Subcutaneous adipose tissue (tissue), 4 donors: Measurements from ENCODE around the gene ADAMTS14. TPM values are rescaled to one million over a fixed set of nuclear protein-coding genes. Genes with fewer than 3 reads are reported as not detected.

Experiments used
- total RNA-seq, 4 donors: library from RNA; depleted of rRNA; stranded (reverse); fragments of >200 nt; gene quantifications; one replicate each; pipeline ENCODE4 v1.1.0, GENCODE V29; 2016
- TF ChIP-seq, protein P1 (sequence below): fragments of 450-650 bp; IDR thresholded peaks from one replicate; pipeline ENCODE4 v1.5.1; 2016; ENCODE audit warnings: low read depth, mild to moderate bottlenecking, control low read depth, antibody characterized with exemption, moderate library complexity

ADAMTS14 gene
- total RNA-seq, 4 donors from 2014 or later, result not detected

DNA sequence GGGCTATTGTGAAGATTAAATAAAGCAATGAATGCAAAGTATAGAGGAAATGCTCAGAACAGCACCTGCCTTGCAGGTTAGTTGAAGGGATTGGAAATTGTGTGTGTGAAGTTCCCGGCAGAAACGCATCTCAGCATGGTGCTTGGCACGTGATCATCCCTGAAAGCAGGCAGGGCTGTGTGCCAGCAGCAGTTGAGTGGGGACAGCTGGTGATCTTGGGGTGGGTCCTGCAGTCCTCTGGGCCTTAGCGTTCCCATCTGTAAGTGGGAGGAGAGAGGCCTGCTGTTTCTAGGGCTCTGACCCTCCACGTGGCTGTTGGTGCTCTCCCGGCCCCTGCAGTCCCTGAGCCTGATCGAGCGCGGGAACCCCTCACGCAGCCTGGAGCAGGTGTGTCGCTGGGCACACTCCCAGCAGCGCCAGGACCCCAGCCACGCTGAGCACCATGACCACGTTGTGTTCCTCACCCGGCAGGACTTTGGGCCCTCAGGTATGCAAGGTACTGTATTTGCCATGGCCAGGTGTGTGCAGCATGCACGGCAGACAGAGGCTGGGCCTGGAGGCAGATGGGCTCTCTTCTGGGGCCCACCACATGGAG is 57.6 kb downstream of the ADAMTS14 start:
- TF ChIP-seq, protein P1, sequence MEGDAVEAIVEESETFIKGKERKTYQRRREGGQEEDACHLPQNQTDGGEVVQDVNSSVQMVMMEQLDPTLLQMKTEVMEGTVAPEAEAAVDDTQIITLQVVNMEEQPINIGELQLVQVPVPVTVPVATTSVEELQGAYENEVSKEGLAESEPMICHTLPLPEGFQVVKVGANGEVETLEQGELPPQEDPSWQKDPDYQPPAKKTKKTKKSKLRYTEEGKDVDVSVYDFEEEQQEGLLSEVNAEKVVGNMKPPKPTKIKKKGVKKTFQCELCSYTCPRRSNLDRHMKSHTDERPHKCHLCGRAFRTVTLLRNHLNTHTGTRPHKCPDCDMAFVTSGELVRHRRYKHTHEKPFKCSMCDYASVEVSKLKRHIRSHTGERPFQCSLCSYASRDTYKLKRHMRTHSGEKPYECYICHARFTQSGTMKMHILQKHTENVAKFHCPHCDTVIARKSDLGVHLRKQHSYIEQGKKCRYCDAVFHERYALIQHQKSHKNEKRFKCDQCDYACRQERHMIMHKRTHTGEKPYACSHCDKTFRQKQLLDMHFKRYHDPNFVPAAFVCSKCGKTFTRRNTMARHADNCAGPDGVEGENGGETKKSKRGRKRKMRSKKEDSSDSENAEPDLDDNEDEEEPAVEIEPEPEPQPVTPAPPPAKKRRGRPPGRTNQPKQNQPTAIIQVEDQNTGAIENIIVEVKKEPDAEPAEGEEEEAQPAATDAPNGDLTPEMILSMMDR, result no peak

- TF ChIP-seq, protein P1, result no peak
These were observed 58.6 kb downstream of the ADAMTS14 start for GRCh38 chr10:70730955-70731354.

DNA sequence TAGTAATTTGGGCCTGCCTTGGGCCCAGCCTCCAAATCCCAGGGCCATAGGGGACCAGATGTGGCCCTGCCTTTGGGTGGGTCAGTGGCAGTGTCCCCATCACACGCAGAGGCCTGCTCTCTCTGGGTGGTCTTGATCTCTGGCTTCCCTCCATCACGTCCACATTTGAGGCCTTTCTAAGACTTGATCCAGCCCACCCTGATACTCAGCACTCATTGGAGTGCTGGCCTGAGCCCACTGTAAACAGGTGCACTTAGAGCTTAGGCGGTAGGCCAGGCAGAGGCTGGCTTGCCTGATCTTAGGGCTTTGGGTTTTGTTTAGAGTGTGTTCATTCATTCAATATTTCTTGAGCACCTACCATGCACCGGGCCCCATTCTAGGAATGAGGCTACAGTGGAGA is 60.3 kb downstream of the ADAMTS14 start:
- TF ChIP-seq, protein P1, result no peak

DNA sequence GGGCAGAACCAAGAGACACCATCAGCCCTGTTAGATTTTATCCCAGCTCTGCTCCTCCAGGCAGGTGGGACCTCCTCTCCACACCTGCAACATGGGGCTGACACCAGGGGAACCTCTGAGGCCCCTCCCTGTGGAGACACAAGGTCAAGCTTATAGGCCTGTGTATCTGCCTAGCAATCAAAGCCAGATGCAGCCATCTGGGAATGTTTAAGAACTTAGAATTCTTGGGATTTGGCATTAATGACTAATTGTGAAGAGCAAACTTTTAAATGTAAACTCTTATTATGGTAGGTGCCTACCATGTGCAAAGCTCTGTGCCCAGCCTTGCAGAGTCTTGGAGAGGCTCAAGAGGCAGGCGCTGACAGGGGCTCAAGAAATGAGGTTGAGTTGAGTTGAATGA is 60.7 kb downstream of the ADAMTS14 start:
- TF ChIP-seq, protein P1, result no peak

GRCh38 chr10:70735161-70735560 is 62.9 kb downstream of the ADAMTS14 start:
- TF ChIP-seq, protein P1, result no peak

- TF ChIP-seq, protein P1, result no peak
These were observed 64.2 kb downstream of the ADAMTS14 start for GRCh38 chr10:70736525-70736924.

DNA sequence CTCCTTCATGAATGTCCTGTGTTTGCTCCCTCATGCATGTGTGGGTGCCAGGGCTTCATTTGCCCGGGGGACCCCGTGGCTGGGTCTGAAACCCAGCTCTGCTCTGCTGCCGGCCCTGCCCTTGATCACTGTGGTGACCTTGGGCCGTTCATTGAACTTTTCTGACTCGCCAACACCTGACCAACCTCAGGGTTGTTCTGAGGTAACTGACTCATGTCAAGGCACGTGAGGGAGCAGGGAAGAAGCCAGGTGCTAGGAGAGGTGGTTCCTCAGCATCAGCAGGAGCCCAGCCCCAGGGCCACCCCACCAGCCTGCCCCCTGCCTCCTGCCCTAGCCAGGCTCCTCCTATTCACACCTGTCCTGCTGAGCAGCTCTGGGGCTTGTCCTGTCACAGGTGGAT is 64.9 kb downstream of the ADAMTS14 start:
- TF ChIP-seq, protein P1, result no peak
